Prostate gland (tissue), 2 donors: Measurements from ENCODE around the gene SLTM.

ENCODE experiments used
- POLR2AphosphoS5 ChIP-seq: sonication (generic); formaldehyde crosslinking; IDR thresholded peaks from one replicate; pipeline ENCODE4 v1.6.1; 2017; ENCODE audit warnings: antibody characterized with exemption
- TF ChIP-seq, protein P1 (sequence below), 4 experiments: fragments of 200-600 bp in 2 of 4; fragments of 450-650 bp in 2 of 4; sonication (generic) in 2 of 4; IDR thresholded peaks; 1 replicate in 3 of 4; 2 replicates in 1 of 4; pipeline ENCODE4 v1.5.1; 2016 to 2019; ENCODE audit warnings: antibody characterized with exemption in 4 of 4, mild to moderate bottlenecking in 2 of 4, moderate library complexity in 2 of 4

DNA sequence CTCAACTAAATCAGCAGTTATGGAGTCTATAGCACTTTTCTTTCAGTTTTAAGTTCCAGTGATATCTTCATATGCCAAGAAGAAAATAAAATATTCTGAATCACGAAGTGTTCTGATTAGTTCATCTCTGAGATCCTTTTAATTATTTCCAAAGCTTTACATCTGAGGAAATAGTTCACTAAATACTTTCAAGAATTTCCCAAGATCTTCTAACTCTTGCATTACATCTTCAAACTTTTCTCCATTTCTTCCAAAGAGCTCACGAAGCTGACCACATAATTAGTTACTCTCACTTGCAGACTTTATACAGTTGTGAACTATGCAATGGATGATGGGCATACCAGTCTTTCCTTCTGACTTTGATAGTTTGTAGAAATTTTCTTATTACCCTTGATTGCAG lies 49.8 kb upstream of the SLTM start:
- TF ChIP-seq, protein P1, sequence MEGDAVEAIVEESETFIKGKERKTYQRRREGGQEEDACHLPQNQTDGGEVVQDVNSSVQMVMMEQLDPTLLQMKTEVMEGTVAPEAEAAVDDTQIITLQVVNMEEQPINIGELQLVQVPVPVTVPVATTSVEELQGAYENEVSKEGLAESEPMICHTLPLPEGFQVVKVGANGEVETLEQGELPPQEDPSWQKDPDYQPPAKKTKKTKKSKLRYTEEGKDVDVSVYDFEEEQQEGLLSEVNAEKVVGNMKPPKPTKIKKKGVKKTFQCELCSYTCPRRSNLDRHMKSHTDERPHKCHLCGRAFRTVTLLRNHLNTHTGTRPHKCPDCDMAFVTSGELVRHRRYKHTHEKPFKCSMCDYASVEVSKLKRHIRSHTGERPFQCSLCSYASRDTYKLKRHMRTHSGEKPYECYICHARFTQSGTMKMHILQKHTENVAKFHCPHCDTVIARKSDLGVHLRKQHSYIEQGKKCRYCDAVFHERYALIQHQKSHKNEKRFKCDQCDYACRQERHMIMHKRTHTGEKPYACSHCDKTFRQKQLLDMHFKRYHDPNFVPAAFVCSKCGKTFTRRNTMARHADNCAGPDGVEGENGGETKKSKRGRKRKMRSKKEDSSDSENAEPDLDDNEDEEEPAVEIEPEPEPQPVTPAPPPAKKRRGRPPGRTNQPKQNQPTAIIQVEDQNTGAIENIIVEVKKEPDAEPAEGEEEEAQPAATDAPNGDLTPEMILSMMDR (IDR thresholded peaks at IDR 0.05) = no peak
- no peak for TF ChIP-seq POLR2AphosphoS5
